ENCODE data around the gene MEGF9. TPM values are rescaled to one million over a fixed set of nuclear protein-coding genes. Genes with fewer than 3 reads are reported as not detected.
"Not testable (repeated sequence)": the region's sequence is repeated elsewhere in the genome, so short reads cannot be mapped to it uniquely, and the experiment has no call there.

The MEGF9 gene
- total RNA-seq, 1 donor from 2014 or later: 28.0 TPM

DNA sequence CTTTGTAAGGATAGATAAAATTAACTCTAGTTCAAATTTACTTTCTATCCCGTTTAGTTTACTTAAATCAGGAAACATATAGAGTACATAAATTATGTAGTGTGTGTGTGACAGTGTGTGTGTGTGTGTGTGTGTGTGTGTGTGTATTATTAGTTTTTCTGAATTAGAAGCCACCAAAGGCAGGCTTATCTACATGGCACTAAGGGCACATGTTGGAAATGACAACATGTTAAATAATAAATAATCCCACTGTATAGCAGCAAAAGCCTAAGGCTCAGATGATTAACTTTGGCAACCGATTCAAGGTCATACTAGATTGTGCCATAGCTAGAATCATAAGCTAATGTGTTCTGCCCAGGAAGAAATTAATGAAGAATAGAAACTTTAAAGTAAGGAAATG, 54.6 kb downstream of the MEGF9 start:
- DNase-seq (ENCODE audit: low read depth): no peak

DNA sequence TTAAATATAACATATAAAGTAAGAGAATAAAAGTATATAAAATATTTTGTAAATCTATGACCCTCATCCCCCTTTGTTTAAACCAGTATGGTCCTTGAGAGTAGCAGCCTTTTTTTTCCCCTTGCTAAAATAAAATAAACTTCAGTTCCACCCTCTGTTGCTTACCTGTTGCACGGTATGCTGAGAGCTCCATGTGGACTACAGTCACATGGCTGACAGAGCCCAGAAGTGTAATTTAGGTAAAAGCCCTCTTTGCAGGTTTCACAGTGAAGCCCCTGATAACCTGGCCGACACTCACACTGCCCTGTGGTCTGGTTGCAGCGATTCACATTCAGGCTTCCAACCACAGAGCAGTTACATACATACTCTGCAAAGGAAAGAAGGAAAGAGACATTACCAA, 55.1 kb downstream of the MEGF9 start:
- no peak for DNase-seq (ENCODE audit: low read depth)

DNA sequence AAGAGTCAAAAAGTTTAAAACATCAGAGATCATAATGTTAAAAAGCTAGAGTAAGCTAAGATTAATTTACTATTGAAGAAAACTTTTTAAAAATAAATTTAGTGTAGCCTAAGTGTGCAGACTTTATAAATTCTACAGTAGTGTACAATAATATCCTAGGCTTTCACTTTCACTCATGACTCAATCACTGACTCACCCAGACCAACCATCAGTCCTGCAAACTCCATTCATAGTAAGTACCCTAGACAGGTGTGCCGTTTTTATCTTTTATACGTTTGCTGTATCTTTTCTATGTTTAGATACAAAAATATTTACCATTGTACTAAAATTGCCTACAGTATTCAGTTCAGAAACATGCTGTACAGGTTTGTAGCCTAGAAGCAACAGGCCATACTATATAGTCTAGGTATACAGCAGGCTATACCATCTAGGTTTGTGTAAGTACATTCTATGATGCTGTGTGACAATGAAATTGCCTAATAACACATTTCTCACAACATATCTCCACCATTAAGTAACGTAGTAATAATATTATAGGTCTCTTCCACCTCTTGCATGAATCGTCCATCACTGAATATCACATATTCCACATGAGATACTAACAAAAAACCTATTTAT, 59.2 kb downstream of the MEGF9 start:
- DNase-seq (ENCODE audit: low read depth): peak; percentile 69

DNA sequence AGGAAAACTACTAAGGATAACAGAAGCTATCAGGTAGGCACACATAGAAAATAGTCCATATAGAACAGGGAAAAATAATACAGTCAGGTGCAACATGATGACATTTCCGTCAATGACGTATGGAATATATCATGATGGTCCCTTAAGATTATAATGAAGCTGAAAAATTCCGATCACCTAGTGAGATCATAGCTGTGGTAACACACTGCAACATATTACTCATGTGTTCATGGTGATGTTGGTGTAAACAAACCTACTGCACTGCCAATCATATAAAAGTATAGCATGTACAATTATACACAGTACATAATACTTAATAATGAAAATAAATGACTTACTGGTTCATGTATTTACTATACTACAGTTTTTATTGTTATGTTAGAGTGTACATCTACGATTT, 60.0 kb downstream of the MEGF9 start:
- peak; percentile 19 for DNase-seq (ENCODE audit: low read depth)

DNA sequence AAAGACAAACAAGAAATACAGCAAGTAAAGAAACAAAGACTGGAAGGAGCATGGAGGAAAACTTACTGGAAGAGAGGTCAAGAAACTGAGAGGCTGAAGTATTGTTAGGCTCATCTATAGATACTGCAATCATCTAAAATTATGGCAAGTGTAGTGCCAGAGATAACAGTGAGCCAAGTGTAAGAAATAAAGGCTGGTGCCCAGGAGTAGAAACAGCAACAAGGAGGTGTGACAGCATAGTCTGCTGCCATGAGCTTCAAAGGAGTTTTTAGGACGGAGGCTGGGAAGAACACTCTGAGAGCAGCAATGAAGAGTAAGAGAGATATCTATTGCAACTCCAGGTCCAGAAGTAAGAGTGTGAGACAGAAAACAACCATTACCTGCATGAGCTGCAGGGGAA, 60.5 kb downstream of the MEGF9 start:
- DNase-seq (ENCODE audit: low read depth): no peak

DNA sequence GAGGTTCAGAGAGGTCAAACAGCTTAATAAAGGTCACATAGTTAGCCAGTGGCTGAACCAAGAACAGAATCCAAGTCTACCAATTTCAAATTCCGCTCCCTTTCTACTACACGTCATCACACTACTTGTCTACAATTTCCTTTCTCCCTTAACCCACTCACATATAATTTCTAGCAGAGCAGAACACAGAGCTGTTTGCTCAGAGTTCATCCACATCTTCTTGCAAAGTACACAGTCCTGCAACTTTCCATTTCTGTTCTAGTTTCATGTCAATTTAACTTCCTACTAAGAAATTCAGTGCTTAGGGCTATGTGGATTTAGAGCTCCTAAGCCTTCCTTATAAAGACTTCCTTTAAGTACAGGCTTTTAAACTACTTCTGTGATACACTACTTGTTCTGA, 61.3 kb downstream of the MEGF9 start:
- DNase-seq (ENCODE audit: low read depth): no peak

DNA sequence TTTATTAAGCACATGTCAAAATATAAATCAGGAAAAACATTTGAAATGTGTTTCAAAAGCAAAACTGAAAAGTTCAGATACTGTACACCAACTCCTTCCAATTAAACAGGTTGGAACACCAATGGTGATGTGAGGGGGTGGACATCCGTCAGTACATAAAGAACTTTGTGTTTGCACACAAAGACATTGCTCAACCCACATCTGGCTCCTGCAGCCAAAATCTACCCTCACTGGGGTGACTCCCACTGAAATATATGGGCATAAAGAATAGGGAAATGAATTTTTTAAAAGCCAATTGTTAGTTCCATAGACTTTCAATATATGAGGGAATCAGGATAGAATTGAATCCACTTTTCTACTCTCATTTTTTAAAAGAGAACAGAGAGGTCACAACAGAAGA, 63.9 kb downstream of the MEGF9 start:
- no peak for DNase-seq (ENCODE audit: low read depth)

DNA sequence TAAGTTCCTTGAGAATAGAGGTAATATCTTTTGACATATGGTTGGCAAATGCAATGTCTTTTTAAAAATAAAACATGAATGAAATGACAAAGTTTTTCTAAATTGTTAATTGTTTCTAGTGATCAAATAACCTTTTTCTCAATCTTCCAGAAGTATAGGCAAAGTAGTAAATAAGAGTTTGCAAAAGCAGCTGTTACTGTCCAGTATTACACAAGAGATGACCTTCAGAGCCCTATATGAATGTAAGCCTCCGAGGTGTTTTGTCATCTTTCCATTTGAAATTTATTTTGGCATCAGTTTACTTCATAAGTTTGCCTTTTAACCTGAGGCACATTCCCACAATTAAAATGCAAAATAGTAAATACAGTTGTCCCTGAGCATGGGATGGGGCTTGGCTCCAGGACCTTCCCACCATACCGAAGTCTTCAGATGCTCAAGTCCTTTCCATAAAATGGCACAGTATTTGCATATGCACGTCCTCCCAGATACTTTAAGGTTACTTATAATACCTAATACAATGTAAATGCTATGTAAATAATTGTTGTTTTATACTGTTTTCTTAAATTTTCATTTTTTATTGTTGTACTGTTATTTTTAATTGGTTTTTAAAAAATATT, 65.6 kb downstream of the MEGF9 start:
- no peak for DNase-seq (ENCODE audit: low read depth)

DNA sequence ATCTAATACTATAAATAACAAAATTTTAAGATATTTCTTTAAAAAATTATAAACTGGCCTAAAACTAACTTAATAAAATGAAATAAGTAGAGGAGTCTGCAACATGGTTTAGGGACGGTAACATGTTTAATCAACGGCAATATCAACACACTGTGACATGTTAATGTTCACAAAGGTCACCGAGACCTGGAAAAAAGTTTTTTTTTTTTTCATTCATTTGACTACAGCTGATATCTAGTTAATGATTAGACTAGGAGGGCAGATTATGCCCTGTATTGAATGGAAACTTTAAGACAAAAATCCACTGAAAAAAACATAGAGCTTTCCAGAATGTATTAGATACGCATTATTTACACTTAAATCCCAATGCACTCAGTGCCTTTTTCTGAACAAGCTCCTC, 67.3 kb downstream of the MEGF9 start:
- no peak for DNase-seq (ENCODE audit: low read depth)

DNA sequence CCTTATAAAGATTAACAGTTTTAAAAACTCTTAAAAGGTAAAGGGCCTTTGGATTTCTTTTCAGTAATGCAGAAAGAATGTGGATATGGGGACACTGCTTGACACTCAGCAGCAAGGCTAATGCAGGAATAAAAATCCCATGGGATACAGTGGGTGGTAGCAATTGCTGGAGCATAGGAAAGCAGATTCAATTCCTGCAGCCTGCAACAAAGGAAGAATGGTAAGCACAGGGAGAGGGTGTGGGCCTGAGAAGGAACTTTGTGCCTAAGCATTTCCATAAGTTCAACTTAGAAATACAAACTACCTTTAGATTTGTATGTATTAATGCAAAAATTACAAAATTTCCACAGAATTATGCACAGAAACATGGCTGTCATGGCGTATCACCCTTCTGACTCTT, 68.5 kb downstream of the MEGF9 start:
- no peak for DNase-seq (ENCODE audit: low read depth)

DNA sequence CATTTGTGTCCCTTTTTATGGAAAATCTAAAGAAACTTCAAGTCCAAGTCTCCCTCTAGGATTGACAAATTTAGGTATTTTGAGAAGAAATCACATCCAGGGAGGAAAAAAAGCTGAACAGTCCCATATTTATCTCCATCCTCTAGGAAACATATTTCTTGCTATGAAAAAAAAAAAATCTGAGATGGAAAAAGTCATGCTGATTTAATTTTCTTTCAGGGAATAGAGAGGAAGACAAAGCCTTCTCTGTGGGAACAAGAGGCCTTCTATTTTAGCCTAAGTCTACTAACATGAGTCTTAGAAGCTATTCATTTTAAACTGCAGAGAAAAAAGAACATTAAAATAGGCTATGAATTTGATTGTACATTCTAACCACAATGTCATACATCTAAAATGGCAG, 71.2 kb downstream of the MEGF9 start:
- no peak for DNase-seq (ENCODE audit: low read depth)

DNA sequence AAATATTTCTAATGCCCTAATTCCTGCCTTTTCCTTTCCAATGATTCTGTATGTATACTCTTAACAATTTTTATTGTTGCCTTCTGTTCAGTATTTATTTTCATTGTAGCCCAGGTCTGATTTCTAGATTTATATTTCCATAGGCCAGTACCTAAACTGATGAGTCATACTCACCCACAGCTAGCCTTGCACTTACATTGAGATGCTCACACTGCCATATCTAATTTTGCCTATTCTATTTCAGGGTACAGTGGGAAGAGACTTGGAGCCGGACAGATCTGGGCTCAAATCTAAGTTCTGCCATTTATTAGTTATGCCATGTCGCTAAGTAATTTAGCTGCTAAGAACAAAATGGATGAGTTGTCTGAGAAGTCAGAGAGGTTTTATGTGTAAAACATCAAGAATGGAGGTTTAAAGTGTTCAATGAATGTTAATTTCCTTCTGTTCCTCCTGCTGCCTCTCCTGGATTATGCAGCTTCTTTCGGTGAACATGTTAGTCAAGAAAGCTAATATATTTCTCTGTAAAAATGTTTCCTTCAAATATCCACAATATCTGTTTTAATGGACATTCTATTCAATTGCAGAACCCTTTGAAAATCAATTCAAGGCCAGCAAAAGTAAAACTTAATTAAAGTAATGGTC, 72.0 kb downstream of the MEGF9 start:
- DNase-seq (ENCODE audit: low read depth): no peak

DNA sequence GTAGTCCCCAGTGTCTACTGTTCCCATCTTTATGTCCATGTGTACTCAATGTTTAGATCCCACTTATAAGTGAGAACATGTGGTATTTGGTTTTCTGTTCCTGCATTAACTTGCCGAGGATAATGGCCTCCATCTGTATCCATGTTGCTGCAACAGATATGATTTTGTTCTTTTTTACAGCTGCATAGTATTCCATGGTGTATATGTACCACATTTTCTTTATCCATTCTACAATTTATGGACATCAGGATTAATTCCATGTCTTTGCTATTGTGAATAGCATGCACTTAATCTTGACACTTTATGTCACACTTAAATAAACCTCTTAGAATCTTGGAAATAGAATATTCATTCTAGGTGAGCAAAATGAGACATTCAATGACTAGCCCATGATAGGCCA, 73.4 kb downstream of the MEGF9 start:
- DNase-seq (ENCODE audit: low read depth): not testable (repeated sequence)

DNA sequence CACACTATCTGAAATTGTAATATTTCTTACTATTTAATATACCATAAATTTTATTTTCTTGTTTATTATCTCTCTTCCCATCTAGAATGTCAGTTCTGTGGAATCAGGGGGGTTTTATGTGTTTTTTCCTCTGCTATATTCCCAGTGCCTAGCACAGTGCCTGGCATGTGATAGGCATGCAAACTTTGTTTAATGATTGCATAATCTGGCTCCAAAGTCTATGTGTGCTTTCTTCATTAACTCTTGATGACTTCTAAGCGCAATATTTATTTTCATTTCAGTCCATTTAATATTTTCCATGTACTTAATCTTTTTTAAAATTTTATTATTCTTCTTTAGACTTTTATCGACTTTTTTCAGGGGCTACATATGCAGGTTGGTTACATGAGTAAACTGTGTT, 73.9 kb downstream of the MEGF9 start:
- no peak for DNase-seq (ENCODE audit: low read depth)

DNA sequence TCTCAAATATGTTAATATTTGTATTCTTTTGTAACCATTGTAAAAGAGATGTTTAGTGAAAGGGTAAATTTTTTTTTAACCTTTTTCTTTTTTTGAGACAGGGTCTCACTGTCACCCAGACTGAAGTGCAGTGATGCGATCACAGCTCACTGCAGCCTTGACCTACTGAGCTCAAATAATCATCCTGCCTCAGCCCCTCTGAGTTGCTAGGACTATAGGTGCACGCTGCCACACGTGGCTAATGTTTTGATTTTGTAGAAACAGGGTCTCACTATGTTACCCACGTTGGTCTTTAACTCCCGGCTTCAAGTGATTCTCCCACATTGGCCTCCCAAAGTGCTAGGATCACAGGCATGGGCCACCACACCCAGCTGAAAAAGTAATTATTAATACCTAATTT, 76.4 kb downstream of the MEGF9 start:
- DNase-seq (ENCODE audit: low read depth): no peak

DNA sequence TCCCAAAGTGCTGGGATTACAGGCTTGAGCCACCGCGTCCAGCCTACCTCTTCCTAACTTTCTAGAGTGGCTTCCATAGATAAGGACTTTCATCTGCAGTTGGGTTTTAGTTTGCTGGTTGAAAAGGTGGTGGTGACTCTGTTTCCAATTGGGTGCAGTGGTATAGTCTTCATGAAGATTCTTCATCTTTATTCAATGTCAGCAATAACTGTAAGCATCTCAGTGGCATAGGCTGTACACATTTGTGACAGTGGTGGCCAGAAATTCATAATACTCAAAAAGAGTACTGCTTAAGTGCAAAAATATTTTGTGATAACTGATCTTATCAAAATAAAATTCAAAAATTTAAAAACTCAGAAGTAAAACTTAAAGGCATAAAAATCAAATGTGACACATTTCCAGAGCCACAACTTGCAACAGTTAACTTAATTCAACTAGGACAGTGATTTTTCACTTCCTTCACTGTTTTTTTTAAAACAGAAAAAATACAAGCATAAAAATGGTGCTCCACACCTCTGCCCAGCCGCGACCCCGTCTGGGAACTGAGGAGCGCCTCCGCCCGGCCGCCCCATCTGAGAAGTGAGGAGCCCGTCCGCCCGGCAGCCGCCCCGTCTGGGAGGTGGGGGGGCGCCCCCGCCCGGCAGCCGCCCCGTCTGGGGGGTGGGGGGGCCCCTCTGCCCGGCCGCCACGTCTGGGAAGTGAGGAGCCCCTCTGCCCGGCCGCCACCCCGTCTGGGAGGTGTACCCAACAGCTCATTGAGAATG, 77.9 kb downstream of the MEGF9 start:
- no peak for DNase-seq (ENCODE audit: low read depth)

DNA sequence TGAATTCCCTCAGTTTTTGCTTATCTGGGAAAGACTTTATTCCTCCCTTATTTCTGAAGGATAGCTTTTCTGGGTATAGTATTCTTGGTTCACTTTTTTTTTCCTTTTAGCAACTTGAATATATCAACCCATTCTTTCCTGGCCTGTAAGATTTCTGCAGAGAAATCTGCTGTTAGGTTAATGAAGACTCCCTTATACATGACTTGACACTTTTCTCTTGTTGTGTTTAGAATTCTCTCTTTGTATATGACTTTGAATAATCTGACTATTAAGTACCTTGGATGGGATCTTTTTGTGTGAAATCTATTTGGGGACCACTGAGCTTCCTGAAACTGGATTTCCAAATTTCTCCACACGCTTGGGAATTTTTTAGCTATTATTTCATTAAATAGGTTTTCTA, 79.3 kb downstream of the MEGF9 start:
- no peak for DNase-seq (ENCODE audit: low read depth)

DNA sequence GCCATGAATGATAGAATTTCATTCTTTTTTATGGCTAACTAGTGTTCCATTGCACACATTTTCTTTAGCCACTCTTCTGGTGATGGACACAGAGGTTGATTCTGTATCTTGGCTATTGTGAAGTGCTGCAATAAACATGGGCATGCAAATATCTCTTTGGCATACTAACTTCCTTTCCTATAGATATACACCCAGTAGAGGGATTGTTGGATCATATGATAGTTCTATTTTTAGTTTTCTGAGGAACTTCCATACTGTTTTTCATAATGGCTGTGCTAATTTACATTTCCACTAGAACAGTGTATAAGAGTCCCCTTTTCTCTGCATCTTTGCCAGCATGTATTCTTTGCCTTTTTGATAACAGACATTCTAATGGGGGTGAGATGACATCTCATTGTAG, 83.9 kb downstream of the MEGF9 start:
- no peak for DNase-seq (ENCODE audit: low read depth)

DNA sequence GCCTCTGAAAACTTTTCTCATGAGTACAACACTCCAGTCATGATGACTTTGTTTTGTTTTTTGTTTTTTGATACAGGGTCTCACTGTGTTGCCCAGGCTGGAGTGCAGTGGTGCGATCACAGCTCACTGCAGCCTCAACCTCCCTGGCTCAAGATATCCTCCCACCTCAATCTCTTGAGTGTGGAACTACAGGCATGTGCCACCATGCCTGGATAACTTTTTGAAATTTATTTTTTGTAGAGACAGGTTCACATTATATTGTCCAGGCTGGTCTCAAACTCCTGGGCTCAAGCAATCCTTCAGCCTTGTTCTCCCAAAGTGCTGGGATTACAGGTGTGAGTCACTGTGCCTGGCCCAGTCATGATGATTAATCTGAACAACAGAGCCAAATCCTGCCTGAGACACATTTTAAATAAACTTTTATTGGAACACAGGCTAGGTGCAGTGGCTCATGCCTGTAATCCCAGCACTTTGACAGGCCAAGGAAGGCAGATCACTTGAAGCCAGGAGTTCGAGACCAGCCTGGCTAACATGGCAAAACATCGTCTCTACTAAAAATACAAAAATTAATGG, 85.3 kb downstream of the MEGF9 start:
- DNase-seq (ENCODE audit: low read depth): peak; percentile 56

DNA sequence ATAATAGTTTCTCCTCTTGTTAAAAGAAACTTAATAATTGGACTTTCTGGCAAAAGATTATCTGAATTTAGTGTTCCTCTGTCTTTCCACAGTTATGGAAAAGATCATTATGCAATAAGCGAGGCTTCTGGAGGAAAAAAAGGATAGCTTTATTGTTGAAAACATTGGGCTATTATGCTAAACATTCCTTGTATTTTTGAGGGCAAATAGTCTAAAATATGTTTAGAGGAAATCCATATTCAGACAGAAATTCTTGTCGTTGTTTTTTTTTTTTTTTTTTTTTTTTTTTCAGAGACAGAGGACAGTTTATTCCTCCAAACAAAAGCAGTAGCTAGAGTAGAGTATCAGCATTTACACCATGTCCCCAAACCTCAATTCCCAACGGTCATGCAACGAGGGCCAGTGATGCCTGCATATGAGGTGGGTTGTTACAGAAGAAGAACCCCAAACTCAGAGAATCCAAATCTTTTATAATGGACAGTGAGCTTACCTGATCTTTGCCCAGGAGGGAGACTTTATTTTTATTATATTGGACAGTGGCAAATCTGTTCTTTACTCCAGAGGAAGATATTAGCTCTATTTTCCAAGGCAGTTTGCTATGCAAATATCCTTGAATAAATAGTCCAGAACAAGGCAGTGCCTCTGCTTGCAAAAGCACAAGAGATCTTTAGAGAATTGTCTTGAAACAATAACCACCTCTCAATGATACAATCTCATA, 85.9 kb downstream of the MEGF9 start:
- no peak for DNase-seq (ENCODE audit: low read depth)

DNA sequence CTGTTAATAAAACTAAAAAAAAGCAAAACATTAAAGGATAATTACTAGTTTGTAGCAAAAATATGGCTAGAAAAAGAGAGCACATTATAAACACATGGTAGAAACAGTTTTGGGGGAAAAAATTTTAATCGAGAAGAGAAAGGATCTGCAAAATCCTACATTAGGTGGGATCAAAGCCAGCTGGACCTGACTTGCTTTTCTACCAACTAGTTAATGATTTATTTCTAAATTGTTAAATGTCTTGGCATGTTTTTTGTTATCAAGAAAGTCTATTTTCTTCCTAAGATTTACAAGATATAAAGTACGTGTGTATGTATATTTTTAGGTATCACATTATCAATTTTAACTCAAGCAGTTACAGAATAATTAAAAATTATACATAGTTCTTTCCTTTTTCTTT, 87.2 kb downstream of the MEGF9 start:
- peak; percentile 51 for DNase-seq (ENCODE audit: low read depth)

DNA sequence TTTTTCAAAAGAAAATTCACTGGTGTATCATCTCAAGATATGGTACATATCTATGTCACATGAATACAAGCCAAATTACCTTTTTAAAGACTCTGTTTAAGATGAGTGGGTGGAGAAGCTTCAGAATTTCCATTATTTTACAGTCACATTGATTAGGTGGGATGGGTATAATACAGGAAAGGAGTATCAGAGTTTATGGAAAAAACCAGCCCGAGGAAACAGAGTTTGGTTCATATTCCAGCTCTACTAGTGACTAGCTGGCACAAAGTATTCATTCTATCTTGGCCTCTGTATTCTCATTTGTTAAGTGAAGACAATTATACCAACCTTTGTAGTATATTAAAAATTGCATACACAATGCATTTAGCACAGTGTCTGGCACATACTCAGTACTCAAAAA, 87.8 kb downstream of the MEGF9 start:
- DNase-seq (ENCODE audit: low read depth): no peak

Data from renal cortical epithelial cell (primary cell).